HG03039 (cell line): ENCODE measurements around the gene SNN.

Source experiments
- ATAC-seq: cut with Tn5 transposase; IDR thresholded peaks from one replicate; pipeline ENCODE4 v1.9.1; 2021; ENCODE audit warnings: mild to moderate bottlenecking, moderate library complexity; ENCODE audit not compliant: unreplicated experiment

The SNN gene

GRCh38 chr16:11677959-11678881, 10.0 kb downstream of the SNN start:
- ATAC-seq, result no peak

GRCh38 chr16:11679250-11679649, 11.0 kb downstream of the SNN start:
- no peak for ATAC-seq

GRCh38 chr16:11679941-11680911, 12.0 kb downstream of the SNN start:
- ATAC-seq, result no peak

GRCh38 chr16:11681556-11681955, 13.3 kb downstream of the SNN start:
- ATAC-seq, result no peak

GRCh38 chr16:11681976-11682654, 13.9 kb downstream of the SNN start:
- no peak for ATAC-seq

GRCh38 chr16:11682655-11683096, 14.4 kb downstream of the SNN start:
- ATAC-seq, result no peak

- ATAC-seq, result no peak
These were observed 14.9 kb downstream of the SNN start for GRCh38 chr16:11683145-11683544.

- no peak for ATAC-seq
These were observed 16.2 kb downstream of the SNN start for GRCh38 chr16:11684231-11685025.

GRCh38 chr16:11685844-11686618, 17.8 kb downstream of the SNN start:
- no peak for ATAC-seq

GRCh38 chr16:11686713-11687380, 18.6 kb downstream of the SNN start:
- no peak for ATAC-seq

- no peak for ATAC-seq
These were observed 19.6 kb downstream of the SNN start for GRCh38 chr16:11687601-11688519.

- ATAC-seq, result no peak
These were observed 20.2 kb downstream of the SNN start for GRCh38 chr16:11688520-11688886.

GRCh38 chr16:11689031-11689840, 21.0 kb downstream of the SNN start:
- peak; percentile 69 for ATAC-seq

GRCh38 chr16:11691235-11691634, 23.0 kb downstream of the SNN start:
- ATAC-seq, result no peak

- ATAC-seq, result no peak
These were observed 23.5 kb downstream of the SNN start for GRCh38 chr16:11691771-11692170.

GRCh38 chr16:11692171-11692570, 23.9 kb downstream of the SNN start:
- ATAC-seq, result no peak

GRCh38 chr16:11692651-11693050, 24.4 kb downstream of the SNN start:
- no peak for ATAC-seq
